GM10266 (cell line): Measurements from ENCODE around the gene COX6B1.

Experiments
- DNase-seq: peaks from one replicate; pipeline ENCODE4 v3.0.0; 2012; ENCODE audit errors: extremely low spot score
- CTCF ChIP-seq: IDR thresholded peaks from 2 replicates; pipeline ENCODE4 v1.5.1; 2012; ENCODE audit warnings: mild to moderate bottlenecking, low read depth; ENCODE audit not compliant: control insufficient read depth, insufficient read depth; ENCODE audit errors: missing control alignments

The COX6B1 gene

GRCh38 chr19:35622750-35623149, 25.4 kb upstream of the COX6B1 start:
- DNase-seq = no peak
- no peak for TF ChIP-seq CTCF

GRCh38 chr19:35623327-35624010, 24.7 kb upstream of the COX6B1 start:
- no peak for TF ChIP-seq CTCF
- no peak for DNase-seq

- no peak for TF ChIP-seq CTCF
- DNase-seq = no peak
Observed at GRCh38 chr19:35628264-35628564, 19.9 kb upstream of the COX6B1 start.

- peak; percentile 98 for DNase-seq
- TF ChIP-seq CTCF = no peak
Observed at GRCh38 chr19:35628565-35629331, 19.4 kb upstream of the COX6B1 start, which contains the start of gene RBM42. Gene RBM42 (plus strand): TSS chr19:35629036. CDS start chr19:35629154, 118 bp downstream.

GRCh38 chr19:35629332-35629633, 18.8 kb upstream of the COX6B1 start:
- DNase-seq = no peak
- TF ChIP-seq CTCF = no peak

- no peak for TF ChIP-seq CTCF
- DNase-seq = no peak
Observed at GRCh38 chr19:35633727-35634440, 14.2 kb upstream of the COX6B1 start.

- DNase-seq = no peak
- TF ChIP-seq CTCF = no peak
Observed at GRCh38 chr19:35636651-35637050, 11.5 kb upstream of the COX6B1 start.
